Kidney epithelial cell (primary cell): ENCODE data around the gene ANKH. TPM values are rescaled to one million over a fixed set of nuclear protein-coding genes. Genes with fewer than 3 reads are reported as not detected.

ENCODE experiments used
- DNase-seq: peaks from one replicate; pipeline ENCODE4 v3.0.0-alpha.2; 2010; ENCODE audit warnings: low read depth
- H3K27me3 ChIP-seq: 2 replicates; pipeline ENCODE4 v1.6.0; 2011; ENCODE audit warnings: low read length; ENCODE audit not compliant: control insufficient read depth, insufficient read depth
- H3K36me3 ChIP-seq: 2 replicates; pipeline ENCODE4 v1.5.1; 2011; ENCODE audit warnings: low read length; ENCODE audit not compliant: control insufficient read depth, insufficient read depth
- H3K4me3 ChIP-seq: 2 replicates; pipeline ENCODE4 v1.5.1; 2011; ENCODE audit warnings: low read depth, mild to moderate bottlenecking, control low read depth, low read length
- CTCF ChIP-seq: IDR thresholded peaks from 2 replicates; pipeline ENCODE4 v1.5.1; 2011; ENCODE audit warnings: mild to moderate bottlenecking, moderate library complexity, low read length, control low read depth, inconsistent platforms; ENCODE audit not compliant: insufficient read depth, poor library complexity, severe bottlenecking
- total RNA-seq: library from RNA; depleted of rRNA; stranded (reverse); fragments of >200 nt; gene quantifications from 2 replicates; pipeline ENCODE4 v1.2.3, GENCODE V29; 2015

ANKH gene
- total RNA-seq, 1 donor from 2014 or later = 15.8 TPM

- H3K27me3 ChIP-seq = no peaks in the 10 kb centered on the region
- H3K4me3 ChIP-seq = no peak overlapping the region
- no peaks in the 10 kb centered on the region for H3K36me3 ChIP-seq
- TF ChIP-seq CTCF = no peak
- DNase-seq = no peak
Observed at GRCh38 chr5:14768508-14769365, 102.8 kb downstream of the ANKH start.

GRCh38 chr5:14767735-14768507 lies 103.7 kb downstream of the ANKH start:
- Histone ChIP-seq H3K36me3 (no peaks in the 10 kb centered on the region), H3K27me3 (no peaks in the 10 kb centered on the region), H3K4me3 (no peak overlapping the region)
- TF ChIP-seq CTCF = no peak
- no peak for DNase-seq

GRCh38 chr5:14767053-14767452 lies 104.5 kb downstream of the ANKH start:
- TF ChIP-seq CTCF = no peak

GRCh38 chr5:14766584-14766983 lies 105.0 kb downstream of the ANKH start:
- H3K4me3 ChIP-seq = no peak overlapping the region
- H3K27me3 ChIP-seq = no peaks in the 10 kb centered on the region
- no peaks in the 10 kb centered on the region for H3K36me3 ChIP-seq
- DNase-seq = no peak
- no peak for TF ChIP-seq CTCF

More at GRCh38 chr5:14767053-14767452, 104.5 kb downstream of the ANKH start:
- Histone ChIP-seq H3K36me3 (no peaks in the 10 kb centered on the region), H3K27me3 (no peaks in the 10 kb centered on the region), H3K4me3 (no peak overlapping the region)
- no peak for DNase-seq

- H3K27me3 ChIP-seq = no peaks in the 10 kb centered on the region
Observed at GRCh38 chr5:14765587-14765986, 106.0 kb downstream of the ANKH start.

More at GRCh38 chr5:14765587-14765986, 106.0 kb downstream of the ANKH start:
- Histone ChIP-seq H3K4me3 (no peak overlapping the region), H3K36me3 (no peaks in the 10 kb centered on the region)
- no peak for DNase-seq
- no peak for TF ChIP-seq CTCF
